ENCODE data around the gene CENPH.

The CENPH gene

DNA sequence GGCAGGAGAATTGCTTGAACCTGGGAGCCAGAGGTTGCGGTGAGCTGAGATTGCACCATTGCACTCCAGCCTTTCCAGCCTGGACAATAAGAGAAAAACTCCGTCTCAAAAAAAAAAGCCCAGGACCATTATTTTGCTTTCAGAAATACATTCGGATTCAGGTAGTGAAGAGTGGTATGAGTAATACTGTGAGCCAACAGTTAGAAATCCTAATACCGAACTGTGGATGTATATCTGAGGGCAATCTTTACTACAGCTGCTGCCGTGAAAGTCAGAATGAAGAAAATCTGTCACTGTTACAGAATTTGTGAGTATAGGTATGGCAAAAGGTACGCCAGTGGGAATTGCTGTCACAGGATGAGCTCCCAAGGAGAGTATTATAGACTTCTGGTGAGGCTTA lies 41.9 kb downstream of the CENPH start:
- TF ChIP-seq FOXM1 (IDR thresholded peaks at IDR 0.05; ENCODE audit: borderline replicate concordance, low read depth) (no peak), CEBPB (IDR thresholded peaks at IDR 0.05) (no peak), TCF12 (IDR thresholded peaks at IDR 0.05; ENCODE audit: low read depth) (no peak), NFIC (IDR thresholded peaks at IDR 0.05) (no peak), TAF1 (IDR thresholded peaks at IDR 0.05; ENCODE audit: low read depth) (no peak)
- TF ChIP-seq, protein P1, sequence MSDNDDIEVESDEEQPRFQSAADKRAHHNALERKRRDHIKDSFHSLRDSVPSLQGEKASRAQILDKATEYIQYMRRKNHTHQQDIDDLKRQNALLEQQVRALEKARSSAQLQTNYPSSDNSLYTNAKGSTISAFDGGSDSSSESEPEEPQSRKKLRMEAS (IDR thresholded peaks at IDR 0.05): no peak

DNA sequence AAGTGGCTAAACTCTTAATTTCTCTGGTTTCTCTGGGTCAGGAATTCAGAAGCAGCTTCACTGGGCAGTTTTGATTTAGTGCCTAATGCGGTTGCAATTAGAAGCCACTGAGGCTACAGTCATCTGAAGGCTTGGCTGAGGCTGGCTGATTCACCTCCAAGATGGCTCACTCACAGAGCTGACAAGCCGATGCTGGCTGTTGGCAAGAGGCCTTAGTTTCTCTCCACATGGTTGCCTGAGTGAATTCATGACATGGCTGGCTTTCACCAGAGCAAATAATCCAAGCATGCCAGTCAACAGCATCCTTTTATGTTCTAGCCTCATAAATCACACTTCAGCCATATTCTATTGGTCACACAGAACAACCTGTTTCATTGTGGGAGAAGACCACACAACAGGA lies 42.5 kb downstream of the CENPH start:
- TF ChIP-seq EP300 (IDR thresholded peaks at IDR 0.05; ENCODE audit: borderline replicate concordance) (no peak), ZBTB7A (IDR thresholded peaks at IDR 0.05; ENCODE audit: low read depth) (no peak), EGR1 (IDR thresholded peaks at IDR 0.05) (no peak), CEBPB (IDR thresholded peaks at IDR 0.05) (no peak)

DNA sequence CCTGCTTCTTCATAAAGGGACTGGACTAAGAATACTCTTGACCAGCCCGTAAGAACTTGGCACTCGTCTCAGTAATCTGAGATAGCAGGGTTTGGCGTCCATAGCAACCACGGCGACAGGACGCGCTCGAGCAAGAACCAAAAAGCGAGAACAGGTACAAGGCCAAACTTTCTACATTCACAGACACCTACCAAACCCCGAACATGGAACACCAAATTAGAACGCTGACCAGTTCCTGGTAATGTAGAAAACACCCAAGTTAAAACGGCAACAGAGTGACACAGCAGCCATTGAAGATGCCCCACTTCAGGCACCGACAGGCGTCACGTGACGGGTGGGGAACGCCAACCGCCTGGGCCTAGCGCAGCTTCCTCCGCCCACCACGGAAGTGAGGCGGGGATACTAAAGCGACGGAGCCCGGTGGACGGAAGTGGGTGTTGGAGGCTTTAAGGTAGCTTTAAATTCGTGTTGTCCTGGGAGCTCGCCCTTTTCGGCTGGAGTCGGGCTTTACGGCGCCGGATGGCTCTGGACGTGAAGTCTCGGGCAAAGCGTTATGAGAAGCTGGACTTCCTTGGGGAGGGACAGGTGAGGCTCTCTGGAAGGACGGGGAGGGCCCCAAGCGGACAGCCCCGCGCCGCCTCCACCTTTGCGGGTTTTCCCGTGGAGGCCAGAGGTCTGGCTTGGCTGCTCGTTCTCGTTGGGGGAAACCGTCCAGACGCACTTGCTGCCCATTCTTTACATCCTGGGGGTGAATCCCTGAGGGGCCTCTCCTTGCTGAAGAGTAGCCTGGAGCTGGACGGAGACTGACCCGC lies 45.3 kb downstream of the CENPH start, which contains the start of gene CDK7:
Gene CDK7 (plus strand): TSS at position 430 of the 812 bp plus-strand sequence. CDS start 90 bp downstream, at position 520.
- TF ChIP-seq YY1 (IDR thresholded peaks at IDR 0.05; ENCODE audit: low read depth) (peak; percentile 91), NFIC (IDR thresholded peaks at IDR 0.05) (peak; percentile 63), CEBPB (IDR thresholded peaks at IDR 0.05) (no peak), EGR1 (IDR thresholded peaks at IDR 0.05) (0 out of 2 replicates have a peak, but pooled peaks have one; percentile 32), RAD21 (IDR thresholded peaks at IDR 0.05; ENCODE audit: low read depth) (no peak), CREB1 (IDR thresholded peaks at IDR 0.05; ENCODE audit: low read depth) (peak; percentile 36; the same call in 1 of the 2 replicates), EP300 (IDR thresholded peaks at IDR 0.05; ENCODE audit: borderline replicate concordance) (no peak), TAF1 (IDR thresholded peaks at IDR 0.05; ENCODE audit: low read depth) (peak; percentile 32; the same call in 1 of the 2 replicates), TEAD4 (IDR thresholded peaks at IDR 0.05) (0 out of 2 replicates have a peak, but pooled peaks have one; percentile 17), TCF12 (IDR thresholded peaks at IDR 0.05; ENCODE audit: low read depth) (peak; percentile 55; the same call in 1 of the 2 replicates), FOXM1 (IDR thresholded peaks at IDR 0.05; ENCODE audit: borderline replicate concordance, low read depth) (no peak), ZBTB7A (IDR thresholded peaks at IDR 0.05; ENCODE audit: low read depth) (no peak)
- TF ChIP-seq, protein P2, sequence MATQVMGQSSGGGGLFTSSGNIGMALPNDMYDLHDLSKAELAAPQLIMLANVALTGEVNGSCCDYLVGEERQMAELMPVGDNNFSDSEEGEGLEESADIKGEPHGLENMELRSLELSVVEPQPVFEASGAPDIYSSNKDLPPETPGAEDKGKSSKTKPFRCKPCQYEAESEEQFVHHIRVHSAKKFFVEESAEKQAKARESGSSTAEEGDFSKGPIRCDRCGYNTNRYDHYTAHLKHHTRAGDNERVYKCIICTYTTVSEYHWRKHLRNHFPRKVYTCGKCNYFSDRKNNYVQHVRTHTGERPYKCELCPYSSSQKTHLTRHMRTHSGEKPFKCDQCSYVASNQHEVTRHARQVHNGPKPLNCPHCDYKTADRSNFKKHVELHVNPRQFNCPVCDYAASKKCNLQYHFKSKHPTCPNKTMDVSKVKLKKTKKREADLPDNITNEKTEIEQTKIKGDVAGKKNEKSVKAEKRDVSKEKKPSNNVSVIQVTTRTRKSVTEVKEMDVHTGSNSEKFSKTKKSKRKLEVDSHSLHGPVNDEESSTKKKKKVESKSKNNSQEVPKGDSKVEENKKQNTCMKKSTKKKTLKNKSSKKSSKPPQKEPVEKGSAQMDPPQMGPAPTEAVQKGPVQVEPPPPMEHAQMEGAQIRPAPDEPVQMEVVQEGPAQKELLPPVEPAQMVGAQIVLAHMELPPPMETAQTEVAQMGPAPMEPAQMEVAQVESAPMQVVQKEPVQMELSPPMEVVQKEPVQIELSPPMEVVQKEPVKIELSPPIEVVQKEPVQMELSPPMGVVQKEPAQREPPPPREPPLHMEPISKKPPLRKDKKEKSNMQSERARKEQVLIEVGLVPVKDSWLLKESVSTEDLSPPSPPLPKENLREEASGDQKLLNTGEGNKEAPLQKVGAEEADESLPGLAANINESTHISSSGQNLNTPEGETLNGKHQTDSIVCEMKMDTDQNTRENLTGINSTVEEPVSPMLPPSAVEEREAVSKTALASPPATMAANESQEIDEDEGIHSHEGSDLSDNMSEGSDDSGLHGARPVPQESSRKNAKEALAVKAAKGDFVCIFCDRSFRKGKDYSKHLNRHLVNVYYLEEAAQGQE (IDR thresholded peaks at IDR 0.05; ENCODE audit: low read depth): no peak
- TF ChIP-seq, protein P3, sequence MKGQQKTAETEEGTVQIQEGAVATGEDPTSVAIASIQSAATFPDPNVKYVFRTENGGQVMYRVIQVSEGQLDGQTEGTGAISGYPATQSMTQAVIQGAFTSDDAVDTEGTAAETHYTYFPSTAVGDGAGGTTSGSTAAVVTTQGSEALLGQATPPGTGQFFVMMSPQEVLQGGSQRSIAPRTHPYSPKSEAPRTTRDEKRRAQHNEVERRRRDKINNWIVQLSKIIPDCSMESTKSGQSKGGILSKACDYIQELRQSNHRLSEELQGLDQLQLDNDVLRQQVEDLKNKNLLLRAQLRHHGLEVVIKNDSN (IDR thresholded peaks at IDR 0.05): peak; percentile 100
- TF ChIP-seq, protein P1 (IDR thresholded peaks at IDR 0.05): peak; percentile 61; the same call in 1 of the 2 replicates

DNA sequence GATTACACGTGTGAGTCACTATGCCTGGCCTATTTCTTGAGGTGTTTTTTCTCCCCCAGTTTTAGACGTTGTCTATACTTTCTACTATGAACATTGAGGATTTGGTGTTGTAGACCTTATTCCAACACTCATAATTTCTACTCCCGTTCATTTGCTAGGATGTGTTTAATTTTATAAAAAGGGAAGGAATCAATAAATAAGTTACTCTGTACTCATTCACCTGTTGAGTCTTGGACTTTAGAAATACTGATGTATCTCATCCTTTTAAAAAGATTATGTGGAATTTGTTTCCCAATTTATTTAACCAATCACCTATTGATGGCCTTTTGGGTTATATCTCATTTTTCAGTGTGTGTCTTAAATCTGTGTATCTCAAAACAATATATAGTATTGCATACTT lies 48.5 kb downstream of the CENPH start:
- TF ChIP-seq NFIC (IDR thresholded peaks at IDR 0.05) (no peak), RAD21 (IDR thresholded peaks at IDR 0.05; ENCODE audit: low read depth) (no peak), EGR1 (IDR thresholded peaks at IDR 0.05) (no peak), TAF1 (IDR thresholded peaks at IDR 0.05; ENCODE audit: low read depth) (no peak), TCF12 (IDR thresholded peaks at IDR 0.05; ENCODE audit: low read depth) (no peak), TEAD4 (IDR thresholded peaks at IDR 0.05) (no peak), ZBTB7A (IDR thresholded peaks at IDR 0.05; ENCODE audit: low read depth) (no peak), CREB1 (IDR thresholded peaks at IDR 0.05; ENCODE audit: low read depth) (no peak), EP300 (IDR thresholded peaks at IDR 0.05; ENCODE audit: borderline replicate concordance) (no peak), YY1 (IDR thresholded peaks at IDR 0.05; ENCODE audit: low read depth) (no peak), CEBPB (IDR thresholded peaks at IDR 0.05) (no peak)
- TF ChIP-seq, protein P1 (IDR thresholded peaks at IDR 0.05): no peak
- TF ChIP-seq, protein P3 (IDR thresholded peaks at IDR 0.05): no peak
- TF ChIP-seq, protein P2 (IDR thresholded peaks at IDR 0.05; ENCODE audit: low read depth): no peak

DNA sequence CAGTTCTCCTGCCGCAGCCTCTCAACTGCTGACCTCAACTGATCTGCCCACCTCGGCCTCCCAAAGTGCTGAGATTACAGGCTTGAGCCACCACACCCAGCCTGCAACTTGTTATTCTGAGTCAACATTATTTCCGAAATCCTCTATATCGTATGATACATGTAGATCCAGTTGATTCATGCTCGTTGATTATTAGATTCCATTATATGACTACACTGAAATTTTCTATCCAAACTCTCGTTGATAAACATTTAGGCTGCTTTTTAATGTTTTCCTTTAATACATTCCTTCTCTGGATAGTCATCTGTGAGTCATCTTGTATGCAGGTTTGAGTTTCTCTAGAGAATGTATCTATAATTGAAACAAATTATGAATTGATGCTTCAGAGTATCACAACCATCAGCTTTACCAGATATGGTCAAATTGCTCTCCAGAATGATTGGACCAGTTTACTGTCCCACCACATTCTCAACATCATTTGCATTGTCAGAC lies 49.4 kb downstream of the CENPH start:
- no peak for TF ChIP-seq ZBTB7A (IDR thresholded peaks at IDR 0.05; ENCODE audit: low read depth)
- TF ChIP-seq, protein P3 (IDR thresholded peaks at IDR 0.05): no peak
- no peak for TF ChIP-seq TAF1 (IDR thresholded peaks at IDR 0.05; ENCODE audit: low read depth)
- TF ChIP-seq, protein P1 (IDR thresholded peaks at IDR 0.05): no peak
- TF ChIP-seq TCF12 (IDR thresholded peaks at IDR 0.05; ENCODE audit: low read depth): no peak
- no peak for TF ChIP-seq NFIC (IDR thresholded peaks at IDR 0.05)
- TF ChIP-seq TEAD4 (IDR thresholded peaks at IDR 0.05): no peak
- no peak for TF ChIP-seq RAD21 (IDR thresholded peaks at IDR 0.05; ENCODE audit: low read depth)
- TF ChIP-seq EGR1 (IDR thresholded peaks at IDR 0.05): no peak
- no peak for TF ChIP-seq FOXM1 (IDR thresholded peaks at IDR 0.05; ENCODE audit: borderline replicate concordance, low read depth)
- no peak for TF ChIP-seq YY1 (IDR thresholded peaks at IDR 0.05; ENCODE audit: low read depth)
- no peak for TF ChIP-seq EP300 (IDR thresholded peaks at IDR 0.05; ENCODE audit: borderline replicate concordance)
